GM11168 (cell line): ENCODE measurements around the gene RSAD1.

ENCODE experiments used
- in situ Hi-C: fragments of 300-500 bp; cut with MboI; formaldehyde crosslinking; loops from one replicate; pipeline ENCODE4 v1.12.0; 2022; ENCODE audit warnings: low sequenced_read_pairs; ENCODE audit not compliant: unreplicated experiment

The RSAD1 gene

GRCh38 chr17:50534979-50535326, 56.3 kb downstream of the RSAD1 start:
- in situ Hi-C loops: no loop called here

GRCh38 chr17:50535407-50535806, 56.7 kb downstream of the RSAD1 start:
- in situ Hi-C loops: no loop called here
